SU-DHL-6 (cell line): ENCODE data around the gene NRP2.

Experiments
- H2AFZ ChIP-seq: fragments of 200-600 bp; sonication (generic); 2 replicates; pipeline ENCODE4 v1.6.1; 2014; ENCODE audit warnings: low read depth, mild to moderate bottlenecking, moderate library complexity, mixed read lengths, antibody characterized with exemption, low read length; ENCODE audit not compliant: severe bottlenecking
- H3F3A ChIP-seq: fragments of 200-600 bp; shearing (Covaris generic); 2 replicates; pipeline ENCODE4 v1.6.0; 2016; ENCODE audit warnings: antibody characterized with exemption, mild to moderate bottlenecking; ENCODE audit not compliant: insufficient read depth
- H3K27ac ChIP-seq: fragments of 200-600 bp; sonication (generic); 2 replicates; pipeline ENCODE4 v1.5.1; 2016; ENCODE audit warnings: low read depth, mild to moderate bottlenecking, low read length, moderate library complexity, mixed read lengths
- H3K27me3 ChIP-seq: fragments of 200-600 bp; sonication (generic), shearing (Covaris generic); 2 replicates; pipeline ENCODE4 v1.6.0; 2014; ENCODE audit warnings: mild to moderate bottlenecking, low read length
- H3K36me3 ChIP-seq: fragments of 200-600 bp; sonication (generic); 2 replicates; pipeline ENCODE4 v1.6.1; 2014; ENCODE audit warnings: mild to moderate bottlenecking, low read length, mixed read lengths
- H3K4me2 ChIP-seq: fragments of 300-600, 200-600 bp; shearing (Covaris generic), sonication (generic); 2 replicates; pipeline ENCODE4 v1.6.0; 2014; ENCODE audit warnings: low read length, low read depth, mild to moderate bottlenecking; ENCODE audit not compliant: poor library complexity, severe bottlenecking
- H3K4me3 ChIP-seq: fragments of 200-600 bp; sonication (generic); 2 replicates; pipeline ENCODE4 v1.5.1; 2014; ENCODE audit warnings: antibody characterized with exemption, low read length, mild to moderate bottlenecking, mixed read lengths; ENCODE audit not compliant: insufficient read depth, poor library complexity, severe bottlenecking
- H3K79me2 ChIP-seq: fragments of 200-600 bp; sonication (generic); 2 replicates; pipeline ENCODE4 v1.6.1; 2014; ENCODE audit warnings: mild to moderate bottlenecking, low read length, moderate library complexity; ENCODE audit not compliant: insufficient read depth
- H3K9ac ChIP-seq: fragments of 200-600 bp; sonication (generic); 2 replicates; pipeline ENCODE4 v1.7.0; 2014; ENCODE audit warnings: mild to moderate bottlenecking, low read length
- H3K9me2 ChIP-seq: fragments of 200-600 bp; sonication (generic); replicated peaks from 2 replicates; pipeline ENCODE4 v1.6.1; 2014; ENCODE audit warnings: low read length; ENCODE audit not compliant: insufficient read depth
- H3K9me3 ChIP-seq: fragments of 200-600 bp; sonication (generic); 2 replicates; pipeline ENCODE4 v1.6.1; 2014; ENCODE audit warnings: low read length, mixed read lengths; ENCODE audit not compliant: insufficient read depth
- H4K20me1 ChIP-seq: fragments of 200-600 bp; sonication (generic); 2 replicates; pipeline ENCODE4 v1.6.1; 2014; ENCODE audit warnings: low read depth, mild to moderate bottlenecking, antibody characterized with exemption, low read length, moderate library complexity, mixed read lengths
- CTCF ChIP-seq: fragments of 200-600 bp; sonication (generic); IDR thresholded peaks from one replicate; pipeline ENCODE4 v1.5.1; 2017; ENCODE audit warnings: antibody characterized with exemption, mild to moderate bottlenecking, low read length, moderate library complexity; ENCODE audit not compliant: insufficient read depth, poor library complexity, severe bottlenecking
- EZH2phosphoT487 ChIP-seq: fragments of 200-600 bp; sonication (generic), shearing (Covaris generic); conservative IDR thresholded peaks from 2 replicates; pipeline ENCODE4 v1.6.1; 2018; ENCODE audit warnings: mild to moderate bottlenecking, antibody characterized with exemption, low read length, moderate library complexity, mixed read lengths

The NRP2 gene

GRCh38 chr2:205740381-205740780, 58.1 kb downstream of the NRP2 start:
- Histone ChIP-seq H3K27me3 (no peaks in the 10 kb centered on the region), H3K36me3 (no peaks in the 10 kb centered on the region), H3K79me2 (no peaks in the 10 kb centered on the region), H3K4me3 (no peak overlapping the region), H3K9ac (no peak overlapping the region), H3K4me2 (no peak overlapping the region), H3K9me2 (no peaks in the 10 kb centered on the region), H2AFZ (no peak overlapping the region), H3K27ac (no peak overlapping the region), H4K20me1 (no peaks in the 10 kb centered on the region), H3F3A (no peaks in the 10 kb centered on the region), H3K9me3 (no peaks in the 10 kb centered on the region)
- TF ChIP-seq EZH2phosphoT487 (no peak), CTCF (no peak)

- no peaks in the 10 kb centered on the region for H3K79me2 ChIP-seq
- no peaks in the 10 kb centered on the region for H3F3A ChIP-seq
- H4K20me1 ChIP-seq = no peaks in the 10 kb centered on the region
- no peak for TF ChIP-seq CTCF
- TF ChIP-seq EZH2phosphoT487 = no peak
- H3K36me3 ChIP-seq = no peaks in the 10 kb centered on the region
- no peaks in the 10 kb centered on the region for H3K27me3 ChIP-seq
- no peak overlapping the region for H3K9ac ChIP-seq
- no peak overlapping the region for H3K27ac ChIP-seq
- no peaks in the 10 kb centered on the region for H3K9me2 ChIP-seq
- no peaks in the 10 kb centered on the region for H3K9me3 ChIP-seq
- H3K4me3 ChIP-seq = no peak overlapping the region
- H2AFZ ChIP-seq = no peak overlapping the region
- no peak overlapping the region for H3K4me2 ChIP-seq
Observed at GRCh38 chr2:205741256-205741978, 59.1 kb downstream of the NRP2 start.

- H3K4me2 ChIP-seq = no peak overlapping the region
- H3K79me2 ChIP-seq = no peaks in the 10 kb centered on the region
- no peak overlapping the region for H3K27ac ChIP-seq
- no peak overlapping the region for H3K9ac ChIP-seq
- no peaks in the 10 kb centered on the region for H3K36me3 ChIP-seq
- TF ChIP-seq EZH2phosphoT487 = no peak
- TF ChIP-seq CTCF = no peak
- no peak overlapping the region for H2AFZ ChIP-seq
- no peaks in the 10 kb centered on the region for H3K9me2 ChIP-seq
- no peaks in the 10 kb centered on the region for H3K27me3 ChIP-seq
- no peak overlapping the region for H3K4me3 ChIP-seq
- H3F3A ChIP-seq = no peaks in the 10 kb centered on the region
- no peaks in the 10 kb centered on the region for H4K20me1 ChIP-seq
- H3K9me3 ChIP-seq = no peaks in the 10 kb centered on the region
Observed at GRCh38 chr2:205743137-205743536, 60.8 kb downstream of the NRP2 start.
